ENCODE data around the gene UVRAG. TPM values are rescaled to one million over a fixed set of nuclear protein-coding genes. Genes with fewer than 3 reads are reported as not detected.

Gene UVRAG
- total and polyA plus RNA-seq, 9 donors, result 10.1 to 26.7 (median 19.2) TPM

DNA sequence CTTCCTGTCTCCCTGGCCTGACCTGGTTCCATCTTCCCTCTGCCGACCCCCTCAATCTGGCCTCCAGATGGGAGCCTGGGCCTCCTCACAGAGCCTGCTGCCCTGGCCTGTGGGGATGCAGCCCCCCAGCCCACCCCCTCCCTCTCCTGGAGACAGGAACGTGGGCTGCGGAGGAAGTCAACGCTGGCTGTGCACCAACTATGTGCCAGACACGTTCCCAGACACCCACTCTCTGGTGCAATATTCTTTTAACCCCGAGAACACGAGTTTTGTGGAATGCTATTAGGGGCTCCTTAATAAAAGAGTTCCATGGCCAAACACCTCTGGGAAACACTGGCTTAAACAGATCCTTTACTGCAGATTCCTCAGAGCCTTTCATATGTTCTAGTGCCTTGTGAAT is 375.4 kb downstream of the UVRAG start:
- intact Hi-C loops (cut with DNase I), result no loop called here
- no peaks in the 10 kb centered on the region for H3K27me3 ChIP-seq
- peak in 2 of 5 donors; percentile 44 to 60 for DNase-seq
- H3K4me3 ChIP-seq, result no peak overlapping the region
- WGBS, 3 donors, result 2 to 8% (median 8%) methylated on average over 7 of the region's 7 CpGs
- H3K36me3 ChIP-seq, result no peaks in the 10 kb centered on the region
- H3K9me3 ChIP-seq, result no peaks in the 10 kb centered on the region
- TF ChIP-seq CTCF (IDR thresholded peaks at IDR 0.05) (no peak), POLR2A (IDR thresholded peaks at IDR 0.05) (no peak), EP300 (IDR thresholded peaks at IDR 0.05) (no peak)
- H3K4me1 ChIP-seq (ENCODE audit: insufficient read depth), result peaks cover 18% of the 10 kb centered on the region
- H3K27ac ChIP-seq, result no peak overlapping the region

Small RNA genes lying within 50 kb of the gene (small RNA-seq; reads per million reads assigned to genes)
- gene RF00019 (not detected), gene RNA5SP344 (not detected)

Other genes with a start within 250 kb of the UVRAG start
- 10 to 100 TPM in 3 of 7 donors, 1 to 10 TPM in 4; 2.1 to 18.7 (median 8.8) TPM for gene MAP6, start 146.2 kb upstream of the UVRAG start, total RNA-seq
- gene MAP6, start 146.2 kb upstream of the UVRAG start, polyA plus RNA-seq, result 10 to 100 TPM in 1 of 2 donors, 1 to 10 TPM in 1; 6.0 to 17.6 TPM
- 1 to 10 TPM in 1 of 7 donors, under 1 TPM in 1, not detected in 5; 0.72 to 1.1 TPM for gene MOGAT2, start 97.4 kb upstream of the UVRAG start, total RNA-seq
- gene MOGAT2, start 97.4 kb upstream of the UVRAG start, polyA plus RNA-seq, result not detected
- 1 to 10 TPM in 6 of 7 donors, under 1 TPM in 1; 0.69 to 2.1 (median 1.6) TPM for gene DGAT2, start 46.4 kb upstream of the UVRAG start, total RNA-seq
- gene DGAT2, start 46.4 kb upstream of the UVRAG start, polyA plus RNA-seq, result 10 to 100 TPM in 1 of 2 donors, 1 to 10 TPM in 1; 1.2 to 21.1 TPM

Measured in ovary (tissue), 9 donors.